SK-N-DZ (cell line): ENCODE measurements around the gene EPGN.
A peak's percentile ranks its signal among the peaks of the same experiment; 100 is the strongest.
"Not testable (repeated sequence)": the region's sequence is repeated elsewhere in the genome, so short reads cannot be mapped to it uniquely, and the experiment has no call there.

Source experiments
- DNase-seq: peaks from one replicate; pipeline ENCODE4 v3.0.0-alpha.2; 2015; ENCODE audit warnings: low spot score

The EPGN gene

GRCh38 chr4:74339501-74339900 lies 31.2 kb downstream of the EPGN start:
- no peak for DNase-seq

DNA sequence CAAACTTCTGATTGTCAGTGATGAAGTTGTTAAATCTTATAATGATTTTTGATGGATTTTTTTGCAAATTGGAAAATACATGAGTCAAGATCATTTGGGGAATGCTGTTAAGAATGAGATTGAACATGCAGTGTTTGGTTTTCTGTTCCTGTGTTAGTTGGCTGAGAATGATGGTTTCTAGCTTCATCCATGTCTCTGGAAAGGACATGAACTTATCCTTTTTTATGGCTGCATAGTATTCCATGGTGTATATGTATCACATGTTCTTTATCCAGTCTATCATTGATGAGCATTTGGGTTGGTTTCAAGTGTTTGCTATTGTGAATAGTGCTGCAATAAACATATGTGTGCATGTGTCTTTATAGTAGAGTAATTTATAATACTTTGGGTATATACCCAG lies 32.2 kb downstream of the EPGN start:
- DNase-seq = not testable (repeated sequence)

DNA sequence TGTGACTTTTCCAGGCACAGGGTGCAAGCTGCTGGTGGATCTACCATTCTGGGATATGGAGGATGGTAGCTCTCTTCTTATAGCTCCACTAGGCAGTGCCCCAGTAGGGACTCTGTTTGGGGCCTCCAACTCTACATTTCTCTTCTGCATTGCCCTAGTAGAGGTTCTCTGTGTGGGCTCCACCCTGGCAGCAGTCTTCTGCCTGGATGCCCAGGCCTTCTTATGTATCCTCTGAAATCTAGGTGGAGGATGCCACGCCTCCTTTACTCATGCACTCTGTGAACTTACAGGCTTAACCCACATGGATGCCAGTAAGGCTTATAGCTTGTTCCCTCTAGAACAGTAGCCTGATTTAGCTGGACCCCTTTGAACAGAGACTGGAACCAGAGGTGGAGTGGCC lies 35.8 kb downstream of the EPGN start:
- DNase-seq = no peak

DNA sequence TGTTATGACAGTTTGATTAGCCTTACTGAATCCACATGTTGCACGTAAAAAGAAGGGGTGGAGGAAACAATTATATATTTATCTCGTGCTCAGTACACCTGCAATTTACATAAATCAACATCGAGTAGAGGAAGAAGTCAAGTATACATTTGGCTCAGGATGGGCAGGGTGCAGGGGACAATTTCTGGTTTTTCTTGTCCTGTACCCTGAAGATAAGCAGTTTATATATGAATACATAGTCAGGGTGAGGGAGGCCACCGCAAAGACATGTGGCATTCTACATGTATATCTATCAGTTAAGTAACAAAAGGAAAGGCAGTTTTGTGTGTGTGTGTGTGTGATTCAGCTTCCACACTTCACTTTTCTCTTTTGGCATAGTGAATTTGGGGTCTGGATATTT lies 45.6 kb downstream of the EPGN start:
- no peak for DNase-seq

GRCh38 chr4:74357965-74358364 lies 49.7 kb downstream of the EPGN start:
- no peak for DNase-seq

DNA sequence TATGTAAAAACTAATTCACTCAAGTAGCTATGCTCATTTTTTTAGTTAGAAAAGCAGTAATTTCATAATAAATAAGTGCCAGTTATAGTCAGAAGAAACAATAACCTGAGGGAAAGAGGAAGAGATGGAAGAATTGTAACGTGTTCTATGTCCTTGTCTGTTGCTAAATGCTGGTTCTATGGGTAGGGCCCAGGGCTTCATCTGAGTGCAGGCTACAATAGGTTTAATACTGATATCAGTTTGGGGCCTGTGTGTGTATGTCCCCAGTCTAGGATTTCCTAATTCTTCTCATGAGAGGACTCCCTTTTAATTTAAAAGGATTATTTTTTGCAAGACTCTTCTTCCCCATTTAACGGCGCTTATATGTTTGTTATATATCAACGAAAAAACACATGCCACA lies 53.4 kb downstream of the EPGN start:
- no peak for DNase-seq

DNA sequence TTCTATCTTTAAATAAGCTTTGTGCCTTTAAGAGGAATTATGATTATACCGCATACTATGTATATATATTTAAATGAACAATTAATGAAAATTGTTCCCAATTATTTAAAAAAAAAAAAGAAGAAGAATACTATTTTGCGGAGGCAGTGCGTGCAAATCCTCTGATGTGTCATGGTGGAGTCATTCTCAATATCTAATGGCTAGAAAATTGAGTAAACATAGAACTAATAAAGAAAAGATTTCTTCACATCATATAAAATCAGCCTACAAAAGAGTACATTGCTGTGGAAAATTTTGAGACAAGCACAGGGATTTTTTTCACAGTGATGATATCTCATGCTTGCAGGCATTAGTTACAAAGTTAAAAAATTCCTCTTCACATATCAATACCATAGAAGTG lies 54.1 kb downstream of the EPGN start:
- DNase-seq = no peak

GRCh38 chr4:74364256-74364651 lies 56.0 kb downstream of the EPGN start:
- DNase-seq = no peak

DNA sequence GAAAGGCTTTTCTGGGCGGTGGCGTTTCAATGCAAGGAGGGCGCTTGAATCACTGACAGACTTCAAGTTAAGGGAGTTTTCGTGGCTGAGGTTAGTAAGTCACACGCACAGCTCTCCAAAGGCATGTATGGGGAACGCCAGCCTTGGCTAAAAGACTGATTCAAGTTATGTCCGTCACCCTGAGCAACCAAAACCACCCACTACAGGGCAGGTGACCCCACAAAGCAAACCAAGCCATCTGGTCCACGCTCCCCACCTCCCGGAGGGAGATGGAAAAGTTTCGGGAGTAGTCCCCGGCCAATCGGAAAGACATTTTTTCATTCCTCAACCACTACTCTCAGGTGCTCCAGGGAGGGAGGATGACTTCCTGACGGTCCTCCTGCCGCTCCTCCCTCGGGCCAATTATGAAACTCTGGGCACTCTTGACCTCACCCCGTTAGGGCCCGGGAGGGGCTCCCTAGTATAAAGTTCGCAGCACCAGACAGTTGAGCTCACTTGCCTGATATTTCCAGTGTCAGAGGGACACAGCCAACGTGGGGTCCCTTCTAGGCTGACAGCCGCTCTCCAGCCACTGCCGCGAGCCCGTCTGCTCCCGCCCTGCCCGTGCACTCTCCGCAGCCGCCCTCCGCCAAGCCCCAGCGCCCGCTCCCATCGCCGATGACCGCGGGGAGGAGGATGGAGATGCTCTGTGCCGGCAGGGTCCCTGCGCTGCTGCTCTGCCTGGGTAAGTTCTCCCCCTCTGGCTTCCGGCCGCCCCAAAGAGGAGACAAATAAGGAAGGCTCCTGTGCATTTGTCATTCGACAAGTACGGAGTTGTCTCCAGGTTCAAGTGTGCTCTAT lies 56.6 kb downstream of the EPGN start, which contains the start of gene EREG:
Gene EREG (plus strand): TSS at position 494 of the 840 bp plus-strand sequence. CDS start 164 bp downstream, at position 658.
- peak; percentile 5 for DNase-seq

DNA sequence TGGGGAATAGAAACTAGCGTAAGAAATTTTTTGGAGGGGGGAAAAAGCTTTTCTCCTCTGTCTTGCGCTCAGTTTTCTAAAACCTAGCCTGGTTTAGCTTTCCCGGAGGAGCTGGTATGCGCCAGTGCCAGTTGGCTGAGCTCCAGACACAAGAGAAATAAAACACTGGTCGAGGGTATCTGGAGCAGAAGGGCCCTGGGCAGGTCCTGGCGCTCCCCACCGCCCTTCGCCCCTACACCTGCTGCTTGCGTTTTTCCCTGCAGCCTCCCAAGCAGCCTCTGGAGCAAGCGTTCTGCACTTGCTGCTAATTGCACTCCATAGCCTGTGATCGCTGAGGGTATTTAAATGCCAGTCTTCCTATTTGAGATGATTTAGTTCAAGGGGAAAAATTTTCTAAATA lies 57.5 kb downstream of the EPGN start:
- no peak for DNase-seq
